GM12875 (cell line): ENCODE results near the gene TBC1D20.

Experiments used
- H3K4me3 ChIP-seq: one replicate; pipeline ENCODE4 v1.5.1; 2011; ENCODE audit warnings: low read depth, low read length, control low read depth
- TF ChIP-seq, protein P1 (sequence below): IDR thresholded peaks from 2 replicates; pipeline ENCODE4 v1.5.1; 2011; ENCODE audit warnings: low read depth, mild to moderate bottlenecking, control low read depth, inconsistent platforms, low read length, moderate library complexity, borderline replicate concordance; ENCODE audit not compliant: insufficient read depth

Gene TBC1D20

DNA sequence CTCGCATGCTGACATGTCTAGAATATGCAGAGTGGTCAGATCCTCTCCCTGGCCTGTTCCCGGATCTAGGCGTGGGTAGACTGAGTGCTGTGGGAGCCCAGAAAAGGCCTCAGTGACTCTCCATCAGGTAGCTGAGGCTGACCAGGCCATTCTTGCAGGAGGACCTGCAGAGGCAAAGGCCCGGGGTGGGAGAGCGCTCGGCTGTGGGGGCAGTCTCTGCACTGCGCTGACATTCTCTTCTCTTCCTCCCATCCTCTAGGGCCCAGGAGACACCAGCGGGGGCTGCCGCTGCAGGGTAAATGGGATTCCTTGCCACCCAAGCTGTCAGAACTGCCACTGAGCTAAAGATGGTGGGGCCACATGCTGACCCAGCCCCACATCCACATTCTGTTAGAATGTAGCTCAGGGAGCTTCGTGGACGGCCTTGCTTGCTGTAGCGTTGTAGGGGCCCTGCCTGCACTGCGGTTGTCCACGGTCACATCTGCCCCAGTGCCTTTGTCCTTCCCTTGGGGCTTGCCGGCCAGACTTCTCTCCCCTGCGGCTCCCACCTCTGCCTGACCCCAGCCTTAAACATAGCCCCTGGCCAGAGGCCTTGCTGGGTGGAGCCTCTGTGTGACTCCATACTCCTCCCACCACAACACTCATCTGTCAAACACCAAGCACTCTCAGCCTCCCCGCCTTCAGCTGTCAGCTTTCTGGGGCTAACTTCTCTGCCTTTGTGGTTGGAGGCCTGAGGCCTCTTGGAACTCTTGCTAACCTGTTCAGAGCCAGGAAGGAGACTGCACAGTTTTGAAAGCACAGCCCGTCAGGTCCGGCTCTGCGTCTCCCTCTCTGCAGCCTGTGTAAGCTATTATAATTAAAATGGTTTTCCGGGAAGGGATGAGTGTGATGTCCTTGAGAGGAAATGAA is 32.0 kb downstream of the TBC1D20 start:
- TF ChIP-seq, protein P1, sequence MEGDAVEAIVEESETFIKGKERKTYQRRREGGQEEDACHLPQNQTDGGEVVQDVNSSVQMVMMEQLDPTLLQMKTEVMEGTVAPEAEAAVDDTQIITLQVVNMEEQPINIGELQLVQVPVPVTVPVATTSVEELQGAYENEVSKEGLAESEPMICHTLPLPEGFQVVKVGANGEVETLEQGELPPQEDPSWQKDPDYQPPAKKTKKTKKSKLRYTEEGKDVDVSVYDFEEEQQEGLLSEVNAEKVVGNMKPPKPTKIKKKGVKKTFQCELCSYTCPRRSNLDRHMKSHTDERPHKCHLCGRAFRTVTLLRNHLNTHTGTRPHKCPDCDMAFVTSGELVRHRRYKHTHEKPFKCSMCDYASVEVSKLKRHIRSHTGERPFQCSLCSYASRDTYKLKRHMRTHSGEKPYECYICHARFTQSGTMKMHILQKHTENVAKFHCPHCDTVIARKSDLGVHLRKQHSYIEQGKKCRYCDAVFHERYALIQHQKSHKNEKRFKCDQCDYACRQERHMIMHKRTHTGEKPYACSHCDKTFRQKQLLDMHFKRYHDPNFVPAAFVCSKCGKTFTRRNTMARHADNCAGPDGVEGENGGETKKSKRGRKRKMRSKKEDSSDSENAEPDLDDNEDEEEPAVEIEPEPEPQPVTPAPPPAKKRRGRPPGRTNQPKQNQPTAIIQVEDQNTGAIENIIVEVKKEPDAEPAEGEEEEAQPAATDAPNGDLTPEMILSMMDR: no peak
- no peak overlapping the region for H3K4me3 ChIP-seq

DNA sequence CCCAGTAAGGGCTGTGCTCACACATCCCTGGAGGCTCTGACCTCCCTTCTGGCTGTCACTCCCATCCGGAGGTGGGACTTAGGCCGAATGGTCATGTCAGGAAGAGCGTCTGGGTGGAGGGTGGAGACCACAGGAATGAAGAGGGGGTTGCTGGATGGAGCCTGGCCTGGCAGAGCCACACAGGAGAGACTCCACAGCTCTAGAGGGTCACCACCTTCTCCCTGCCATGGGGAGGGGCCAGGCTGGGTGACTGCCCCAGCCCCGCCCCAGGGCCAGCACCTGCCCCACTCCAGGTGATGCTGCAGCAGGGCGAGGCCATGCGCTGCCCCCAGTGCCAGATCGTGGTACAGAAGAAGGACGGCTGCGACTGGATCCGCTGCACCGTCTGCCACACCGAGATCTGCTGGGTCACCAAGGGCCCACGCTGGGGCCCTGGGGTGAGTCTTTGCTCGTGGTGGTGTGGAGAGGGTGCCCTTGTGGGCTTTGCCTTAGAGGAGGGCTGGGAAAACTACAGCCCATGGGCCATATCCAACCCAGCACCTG is 33.6 kb downstream of the TBC1D20 start:
- TF ChIP-seq, protein P1: no peak
- no peak overlapping the region for H3K4me3 ChIP-seq

DNA sequence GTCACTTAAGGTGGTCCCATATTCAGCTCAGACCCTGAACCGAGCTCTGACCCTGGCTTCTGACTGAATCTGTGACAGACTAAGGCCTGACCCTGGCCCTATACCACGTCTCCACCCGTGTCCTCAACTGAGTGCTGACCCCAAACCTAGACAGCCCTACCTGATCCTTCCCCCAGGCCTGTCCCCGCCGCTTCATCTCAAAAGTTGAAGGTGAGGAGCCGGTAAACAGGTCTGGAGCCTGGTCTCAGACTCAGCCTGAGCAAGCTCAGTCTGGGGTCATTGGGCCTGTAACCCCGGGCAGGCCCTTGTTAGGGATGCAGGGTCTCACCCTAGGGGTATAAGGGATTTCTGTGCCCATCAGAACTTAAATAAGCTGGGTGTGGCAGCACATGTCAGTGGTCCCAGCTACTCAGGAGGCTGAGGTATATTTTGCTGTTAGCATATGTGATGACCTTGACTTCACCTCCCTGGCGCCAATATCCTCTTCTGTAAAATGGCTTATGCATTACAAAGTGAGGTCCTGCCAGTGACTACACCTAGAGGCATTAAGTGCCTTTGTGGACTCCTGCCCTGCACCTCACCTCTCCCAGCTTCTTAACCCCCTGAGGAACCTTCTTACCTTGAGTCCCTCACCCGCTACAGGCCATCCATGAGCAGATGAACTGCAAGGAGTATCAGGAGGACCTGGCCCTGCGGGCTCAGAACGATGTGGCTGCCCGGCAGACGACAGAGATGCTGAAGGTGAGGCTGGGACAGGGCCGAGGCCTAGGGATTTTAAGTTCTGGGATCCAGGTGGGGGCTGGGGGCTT is 34.3 kb downstream of the TBC1D20 start:
- H3K4me3 ChIP-seq: no peak overlapping the region
- TF ChIP-seq, protein P1: no peak

DNA sequence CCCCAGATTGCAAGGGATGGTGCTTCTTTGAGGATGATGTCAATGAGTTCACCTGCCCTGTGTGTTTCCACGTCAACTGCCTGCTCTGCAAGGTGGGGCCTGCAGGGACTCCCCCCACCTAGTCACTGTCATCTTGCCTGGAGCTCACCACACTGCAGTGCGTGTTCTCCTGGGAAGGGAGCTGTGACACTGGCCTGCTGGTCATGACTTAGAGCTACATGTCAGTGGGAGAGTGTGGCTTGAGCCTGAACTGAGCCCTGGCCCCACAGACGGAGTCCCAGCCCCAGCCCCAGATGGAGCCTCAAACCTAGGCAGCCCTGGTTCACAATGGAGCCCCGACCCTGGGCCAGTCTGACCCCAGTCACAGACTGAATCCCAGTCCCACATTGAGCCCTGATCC is 34.9 kb downstream of the TBC1D20 start:
- no peak overlapping the region for H3K4me3 ChIP-seq
- TF ChIP-seq, protein P1: no peak

DNA sequence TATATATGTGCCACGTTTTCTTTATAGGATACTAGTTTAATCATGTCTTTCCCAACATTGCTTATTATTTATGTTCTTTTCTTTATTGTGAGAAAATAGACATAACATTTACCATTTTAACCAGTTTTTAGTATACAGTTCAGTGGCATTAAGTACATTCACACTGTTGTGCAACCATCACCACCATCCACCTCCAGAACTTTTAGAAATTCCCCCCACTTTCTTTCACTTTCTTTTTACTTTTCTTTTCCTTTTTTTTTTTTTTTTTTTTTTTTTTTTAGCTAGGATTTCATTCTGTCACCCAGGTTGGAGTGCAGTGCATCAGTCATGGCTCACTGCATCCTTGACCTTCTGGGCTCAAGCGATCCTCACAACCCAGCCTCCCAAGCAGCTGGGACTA is 35.8 kb downstream of the TBC1D20 start:
- no peak overlapping the region for H3K4me3 ChIP-seq
- TF ChIP-seq, protein P1: no peak

DNA sequence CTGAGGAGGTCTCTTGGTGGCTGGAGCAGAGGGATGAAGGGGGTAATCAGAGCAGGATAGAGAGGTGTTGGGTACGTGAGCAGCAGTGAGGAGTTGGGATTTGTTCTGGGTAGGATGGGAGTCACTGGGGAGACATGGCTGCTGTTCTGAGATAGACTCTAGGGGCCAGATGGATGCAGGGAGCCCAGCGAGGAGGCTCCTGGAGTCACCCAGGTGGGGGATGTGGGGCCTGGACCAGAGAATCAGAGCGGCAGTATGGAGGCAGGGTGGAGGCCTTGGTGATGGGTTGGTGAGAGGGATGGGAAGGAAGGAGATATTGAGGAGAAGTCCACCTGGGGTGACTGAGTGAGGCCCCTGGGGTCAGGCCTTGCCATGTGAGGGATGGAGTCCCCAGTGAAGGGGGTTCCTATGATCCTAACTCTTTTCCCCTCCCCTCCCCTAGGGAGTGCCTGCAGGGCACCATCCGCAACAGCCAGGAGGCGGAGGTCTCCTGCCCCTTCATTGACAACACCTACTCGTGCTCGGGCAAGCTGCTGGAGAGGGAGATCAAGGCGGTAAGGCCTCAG is 40.6 kb downstream of the TBC1D20 start:
- TF ChIP-seq, protein P1: no peak

More for the DNA sequence above, 40.6 kb downstream of the TBC1D20 start:
- no peak overlapping the region for H3K4me3 ChIP-seq
